Measurements from ENCODE around the gene LMF1.

LMF1 gene

GRCh38 chr16:1010815-1011214 is 40.0 kb upstream of the LMF1 start:
- DNase-seq, result no peak
- TF ChIP-seq CTCF (IDR thresholded peaks at IDR 0.05; ENCODE audit: low read depth, low read length), result no peak
- H3K27ac ChIP-seq, result no peak overlapping the region
- no peaks in the 10 kb centered on the region for H3K36me3 ChIP-seq
- no peaks in the 10 kb centered on the region for H3K27me3 ChIP-seq (ENCODE audit: insufficient read depth, low read depth, severe bottlenecking)
- no peak overlapping the region for H3K4me3 ChIP-seq (ENCODE audit: low read depth, low read length)
- H3K9me3 ChIP-seq (ENCODE audit: severe bottlenecking), result no peaks in the 10 kb centered on the region

DNA sequence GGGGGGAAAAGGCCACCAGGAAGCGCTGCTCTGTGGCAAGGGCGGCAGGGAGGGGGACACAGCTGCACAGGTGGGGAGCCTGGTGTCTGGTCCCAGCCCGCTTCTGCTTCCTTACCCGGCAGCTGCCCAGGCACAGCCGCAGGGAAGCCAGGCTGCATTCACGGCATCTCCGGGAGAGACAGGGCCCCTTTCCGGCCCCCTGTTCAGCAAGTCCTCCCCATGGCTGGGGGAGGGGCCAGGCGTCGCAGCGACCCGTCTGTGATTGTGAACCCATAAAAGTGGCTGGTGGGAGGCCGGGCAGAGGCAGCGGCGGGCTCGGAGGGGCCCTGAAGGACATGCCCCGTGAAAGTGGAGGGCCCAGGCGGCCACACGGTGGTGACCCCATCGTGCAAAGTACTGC is 39.5 kb upstream of the LMF1 start:
- Histone ChIP-seq H3K4me3 (ENCODE audit: low read depth, low read length) (no peak overlapping the region), H3K9me3 (ENCODE audit: severe bottlenecking) (no peaks in the 10 kb centered on the region), H3K27ac (no peak overlapping the region), H3K36me3 (no peaks in the 10 kb centered on the region), H3K27me3 (ENCODE audit: insufficient read depth, low read depth, severe bottlenecking) (no peaks in the 10 kb centered on the region)
- no peak for DNase-seq
- TF ChIP-seq CTCF (IDR thresholded peaks at IDR 0.05; ENCODE audit: low read depth, low read length), result no peak

DNA sequence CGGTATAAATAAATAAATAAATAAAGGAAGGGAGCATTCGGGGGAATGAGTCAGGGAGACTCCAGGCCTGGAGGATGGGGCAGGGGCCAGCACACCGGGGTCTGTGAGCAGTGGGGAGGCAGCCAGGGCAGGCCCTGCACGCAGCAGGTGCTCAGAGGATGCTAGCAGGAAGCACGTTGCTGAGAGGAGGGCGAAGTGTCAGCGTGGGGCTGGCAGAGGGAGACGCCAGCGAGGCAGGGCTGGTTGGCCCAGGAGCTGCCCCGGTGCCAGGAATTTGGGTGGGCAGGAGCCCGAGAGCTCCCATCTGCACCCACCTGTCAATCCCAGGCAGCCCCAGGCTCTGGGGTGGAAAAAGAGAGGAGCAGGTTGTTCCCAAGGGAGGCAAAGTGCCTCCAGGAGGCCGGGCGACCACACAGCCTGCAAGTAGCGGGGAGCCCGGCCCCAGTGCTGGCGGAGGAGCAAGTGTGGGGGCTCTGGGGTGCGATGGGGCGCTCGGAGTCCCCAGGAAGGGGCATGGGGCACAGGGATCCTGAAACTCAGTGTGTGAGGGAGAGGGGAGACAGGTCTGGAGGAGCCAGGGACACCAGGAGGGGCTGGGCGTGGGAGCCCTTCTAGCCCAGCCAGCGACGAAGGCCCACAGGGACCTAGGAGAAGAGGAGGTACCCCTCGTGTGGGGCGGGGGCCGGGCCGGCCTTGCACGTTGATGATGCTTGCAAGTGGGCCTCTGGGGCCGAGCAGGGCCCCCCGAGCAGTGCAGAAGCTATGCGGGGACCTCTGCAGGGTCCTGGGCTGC is 38.8 kb upstream of the LMF1 start:
- Histone ChIP-seq H3K27ac (no peak overlapping the region), H3K4me3 (ENCODE audit: low read depth, low read length) (no peak overlapping the region), H3K9me3 (ENCODE audit: severe bottlenecking) (no peaks in the 10 kb centered on the region), H3K27me3 (ENCODE audit: insufficient read depth, low read depth, severe bottlenecking) (no peaks in the 10 kb centered on the region), H3K36me3 (no peaks in the 10 kb centered on the region)
- DNase-seq, result no peak
- no peak for TF ChIP-seq CTCF (IDR thresholded peaks at IDR 0.05; ENCODE audit: low read depth, low read length)

GRCh38 chr16:1008085-1008484 is 37.3 kb upstream of the LMF1 start:
- no peak for DNase-seq
- H3K4me3 ChIP-seq (ENCODE audit: low read depth, low read length), result no peak overlapping the region
- H3K36me3 ChIP-seq, result no peaks in the 10 kb centered on the region
- no peak overlapping the region for H3K27ac ChIP-seq
- no peak for TF ChIP-seq CTCF (IDR thresholded peaks at IDR 0.05; ENCODE audit: low read depth, low read length)
- no peaks in the 10 kb centered on the region for H3K9me3 ChIP-seq (ENCODE audit: severe bottlenecking)
- no peaks in the 10 kb centered on the region for H3K27me3 ChIP-seq (ENCODE audit: insufficient read depth, low read depth, severe bottlenecking)

- H3K4me3 ChIP-seq (ENCODE audit: low read depth, low read length), result no peak overlapping the region
- H3K27me3 ChIP-seq (ENCODE audit: insufficient read depth, low read depth, severe bottlenecking), result no peaks in the 10 kb centered on the region
- H3K9me3 ChIP-seq (ENCODE audit: severe bottlenecking), result no peaks in the 10 kb centered on the region
- no peak overlapping the region for H3K27ac ChIP-seq
- no peak for TF ChIP-seq CTCF (IDR thresholded peaks at IDR 0.05; ENCODE audit: low read depth, low read length)
- no peaks in the 10 kb centered on the region for H3K36me3 ChIP-seq
- DNase-seq, result no peak
These were observed 36.6 kb upstream of the LMF1 start for GRCh38 chr16:1007284-1007850.
